KOPT-K1 (cell line): Measurements from ENCODE around the gene PTPRN2.

Experiments
- H3K27ac ChIP-seq: fragments of 200-600 bp; sonication (generic); 2 replicates; pipeline ENCODE4 v1.5.1; 2016; ENCODE audit warnings: antibody characterized with exemption, mild to moderate bottlenecking, low read depth, low read length; ENCODE audit not compliant: poor library complexity, severe bottlenecking
- H3K36me3 ChIP-seq: fragments of 200-600 bp; sonication (generic); 2 replicates; pipeline ENCODE4 v1.5.1; 2017; ENCODE audit warnings: antibody characterized with exemption, mild to moderate bottlenecking, low read length, moderate library complexity; ENCODE audit not compliant: insufficient read depth
- H3K9me3 ChIP-seq: fragments of 200-600 bp; sonication (generic); 2 replicates; pipeline ENCODE4 v1.5.1; 2017; ENCODE audit warnings: antibody characterized with exemption, low read length, mild to moderate bottlenecking; ENCODE audit not compliant: insufficient read depth, poor library complexity, severe bottlenecking

Gene PTPRN2

GRCh38 chr7:157840914-157841772, 746.5 kb downstream of the PTPRN2 start:
- Histone ChIP-seq H3K9me3 (peaks cover 13% of the 10 kb centered on the region), H3K27ac (no peak overlapping the region), H3K36me3 (no peaks in the 10 kb centered on the region)

GRCh38 chr7:157840174-157840913, 747.3 kb downstream of the PTPRN2 start:
- no peaks in the 10 kb centered on the region for H3K36me3 ChIP-seq
- no peak overlapping the region for H3K27ac ChIP-seq
- H3K9me3 ChIP-seq = peaks cover 13% of the 10 kb centered on the region

- Histone ChIP-seq H3K9me3 (peaks cover 13% of the 10 kb centered on the region), H3K36me3 (no peaks in the 10 kb centered on the region), H3K27ac (no peak overlapping the region)
These were observed 747.9 kb downstream of the PTPRN2 start for GRCh38 chr7:157839672-157840167.

- Histone ChIP-seq H3K36me3 (no peaks in the 10 kb centered on the region), H3K27ac (no peak overlapping the region), H3K9me3 (peaks cover 13% of the 10 kb centered on the region)
These were observed 748.4 kb downstream of the PTPRN2 start for GRCh38 chr7:157839226-157839625.

- no peak overlapping the region for H3K27ac ChIP-seq
- H3K9me3 ChIP-seq = peaks cover 13% of the 10 kb centered on the region
- no peaks in the 10 kb centered on the region for H3K36me3 ChIP-seq
These were observed 750.1 kb downstream of the PTPRN2 start for GRCh38 chr7:157837561-157837960.

- no peak overlapping the region for H3K27ac ChIP-seq
- no peaks in the 10 kb centered on the region for H3K36me3 ChIP-seq
- H3K9me3 ChIP-seq = peaks cover 13% of the 10 kb centered on the region
These were observed 750.6 kb downstream of the PTPRN2 start for GRCh38 chr7:157837047-157837446.

GRCh38 chr7:157834501-157835163, 753.0 kb downstream of the PTPRN2 start:
- Histone ChIP-seq H3K36me3 (no peaks in the 10 kb centered on the region), H3K27ac (no peak overlapping the region), H3K9me3 (peaks cover 3% of the 10 kb centered on the region)

- Histone ChIP-seq H3K27ac (no peak overlapping the region), H3K9me3 (no peaks in the 10 kb centered on the region), H3K36me3 (no peaks in the 10 kb centered on the region)
These were observed 754.6 kb downstream of the PTPRN2 start for GRCh38 chr7:157832866-157833607.

- Histone ChIP-seq H3K9me3 (no peaks in the 10 kb centered on the region), H3K36me3 (no peaks in the 10 kb centered on the region)
These were observed 755.2 kb downstream of the PTPRN2 start for GRCh38 chr7:157832421-157832820.

GRCh38 chr7:157832006-157832405, 755.6 kb downstream of the PTPRN2 start:
- no peaks in the 10 kb centered on the region for H3K36me3 ChIP-seq
- no peaks in the 10 kb centered on the region for H3K9me3 ChIP-seq
- no peak overlapping the region for H3K27ac ChIP-seq

More at GRCh38 chr7:157832421-157832820, 755.2 kb downstream of the PTPRN2 start:
- no peak overlapping the region for H3K27ac ChIP-seq

- H3K9me3 ChIP-seq = no peaks in the 10 kb centered on the region
- no peaks in the 10 kb centered on the region for H3K36me3 ChIP-seq
- H3K27ac ChIP-seq = no peak overlapping the region
These were observed 756.3 kb downstream of the PTPRN2 start for GRCh38 chr7:157831143-157831905.

GRCh38 chr7:157830331-157830730, 757.3 kb downstream of the PTPRN2 start:
- no peaks in the 10 kb centered on the region for H3K36me3 ChIP-seq

GRCh38 chr7:157829491-157829890, 758.1 kb downstream of the PTPRN2 start:
- no peaks in the 10 kb centered on the region for H3K36me3 ChIP-seq
- no peaks in the 10 kb centered on the region for H3K9me3 ChIP-seq
- no peak overlapping the region for H3K27ac ChIP-seq

More at GRCh38 chr7:157830331-157830730, 757.3 kb downstream of the PTPRN2 start:
- Histone ChIP-seq H3K9me3 (no peaks in the 10 kb centered on the region), H3K27ac (no peak overlapping the region)

- H3K27ac ChIP-seq = no peak overlapping the region
- H3K9me3 ChIP-seq = no peaks in the 10 kb centered on the region
- no peaks in the 10 kb centered on the region for H3K36me3 ChIP-seq
These were observed 758.7 kb downstream of the PTPRN2 start for GRCh38 chr7:157828881-157829280.
